Nephron progenitor cell (in vitro differentiated cells): ENCODE results near the gene WDR93.

ENCODE experiments used
- DNase-seq: peaks from one replicate; pipeline ENCODE4 v3.0.0; 2021
- H3K27ac Mint-ChIP-seq: 2 replicates; pipeline ENCODE4 v1.8.0; 2021; ENCODE audit warnings: mild to moderate bottlenecking, moderate library complexity, mixed read lengths
- H3K27me3 Mint-ChIP-seq: 2 replicates; pipeline ENCODE4 v1.8.0; 2021; ENCODE audit warnings: mild to moderate bottlenecking, low read depth, mixed read lengths; ENCODE audit not compliant: poor library complexity
- H3K36me3 Mint-ChIP-seq: 2 replicates; pipeline ENCODE4 v1.8.0; 2021; ENCODE audit warnings: low read depth, mixed read lengths
- H3K4me1 Mint-ChIP-seq: 2 replicates; pipeline ENCODE4 v1.8.0; 2021; ENCODE audit warnings: mixed read lengths
- H3K4me3 Mint-ChIP-seq: 2 replicates; pipeline ENCODE4 v1.8.0; 2021; ENCODE audit warnings: mild to moderate bottlenecking, moderate library complexity, mixed read lengths
- H3K9me3 Mint-ChIP-seq: 2 replicates; pipeline ENCODE4 v1.8.0; 2021; ENCODE audit warnings: mild to moderate bottlenecking, moderate library complexity, mixed read lengths
- CTCF ChIP-seq: fragments of 200-600 bp; sonication (generic); IDR thresholded peaks from 2 replicates; pipeline ENCODE4 v1.5.0; 2021; ENCODE audit warnings: antibody characterized with exemption

WDR93 gene

GRCh38 chr15:89669309-89669865 lies 21.2 kb upstream of the WDR93 start:
- H3K27ac Mint-ChIP-seq, result no peak overlapping the region

GRCh38 chr15:89669941-89670340 lies 20.7 kb upstream of the WDR93 start:
- peaks cover 11% of the 10 kb centered on the region for H3K4me1 Mint-ChIP-seq
- no peak for DNase-seq
- H3K27ac Mint-ChIP-seq, result no peak overlapping the region
- TF ChIP-seq CTCF, result no peak
- no peaks in the 10 kb centered on the region for H3K36me3 Mint-ChIP-seq
- no peak overlapping the region for H3K4me3 Mint-ChIP-seq
- H3K27me3 Mint-ChIP-seq, result peaks cover 24% of the 10 kb centered on the region
- no peaks in the 10 kb centered on the region for H3K9me3 Mint-ChIP-seq

More at GRCh38 chr15:89669309-89669865, 21.2 kb upstream of the WDR93 start:
- TF ChIP-seq CTCF, result no peak
- DNase-seq, result no peak
- H3K9me3 Mint-ChIP-seq, result no peaks in the 10 kb centered on the region
- peaks cover 16% of the 10 kb centered on the region for H3K4me1 Mint-ChIP-seq
- H3K27me3 Mint-ChIP-seq, result peaks cover 24% of the 10 kb centered on the region
- no peak overlapping the region for H3K4me3 Mint-ChIP-seq
- H3K36me3 Mint-ChIP-seq, result no peaks in the 10 kb centered on the region

GRCh38 chr15:89670971-89671560 lies 19.5 kb upstream of the WDR93 start:
- H3K4me3 Mint-ChIP-seq, result no peak overlapping the region

GRCh38 chr15:89671687-89672086 lies 18.9 kb upstream of the WDR93 start:
- no peak overlapping the region for H3K4me3 Mint-ChIP-seq
- no peaks in the 10 kb centered on the region for H3K9me3 Mint-ChIP-seq
- no peak for DNase-seq
- H3K27me3 Mint-ChIP-seq, result peaks cover 20% of the 10 kb centered on the region
- no peak for TF ChIP-seq CTCF
- H3K27ac Mint-ChIP-seq, result no peak overlapping the region
- H3K36me3 Mint-ChIP-seq, result no peaks in the 10 kb centered on the region
- peaks cover 8% of the 10 kb centered on the region for H3K4me1 Mint-ChIP-seq

More at GRCh38 chr15:89670971-89671560, 19.5 kb upstream of the WDR93 start:
- Mint-ChIP-seq H3K27me3 (peaks cover 24% of the 10 kb centered on the region), H3K36me3 (no peaks in the 10 kb centered on the region), H3K27ac (no peak overlapping the region), H3K9me3 (no peaks in the 10 kb centered on the region), H3K4me1 (peaks cover 8% of the 10 kb centered on the region)
- no peak for DNase-seq
- TF ChIP-seq CTCF, result no peak

- H3K4me3 Mint-ChIP-seq, result no peak overlapping the region
- peaks cover 27% of the 10 kb centered on the region for H3K27me3 Mint-ChIP-seq
- H3K27ac Mint-ChIP-seq, result no peak overlapping the region
- H3K9me3 Mint-ChIP-seq, result no peaks in the 10 kb centered on the region
- no peaks in the 10 kb centered on the region for H3K36me3 Mint-ChIP-seq
- H3K4me1 Mint-ChIP-seq, result peaks cover 8% of the 10 kb centered on the region
- TF ChIP-seq CTCF, result no peak
- DNase-seq, result no peak
Measured at GRCh38 chr15:89672221-89673164, 18.1 kb upstream of the WDR93 start.
